Mesendoderm (in vitro differentiated cells): ENCODE results near the gene TRAPPC1.

Experiments
- DNase-seq: peaks from one replicate; pipeline ENCODE4 v3.0.0; 2013
- H2AK5ac ChIP-seq: 2 replicates; pipeline ENCODE4 v1.6.1; 2013; ENCODE audit warnings: low read length, inconsistent platforms
- H2BK120ac ChIP-seq: 2 replicates; pipeline ENCODE4 v1.6.1; 2013; ENCODE audit warnings: low read depth, mild to moderate bottlenecking, low read length, moderate library complexity, mixed read lengths
- H2BK15ac ChIP-seq: replicated peaks from 2 replicates; pipeline ENCODE4 v1.6.1; 2013; ENCODE audit warnings: low read depth, mild to moderate bottlenecking, moderate library complexity
- H2BK5ac ChIP-seq: 2 replicates; pipeline ENCODE4 v1.6.1; 2013; ENCODE audit warnings: low read length, inconsistent platforms
- H3K18ac ChIP-seq: 2 replicates; pipeline ENCODE4 v1.6.1; 2013; ENCODE audit warnings: mild to moderate bottlenecking, low read length, mixed read lengths
- H3K23ac ChIP-seq: one replicate; pipeline ENCODE4 v1.6.1; 2013; ENCODE audit warnings: low read length
- H3K27ac ChIP-seq: 2 replicates; pipeline ENCODE4 v1.5.1; 2013; ENCODE audit warnings: low read depth, mild to moderate bottlenecking, inconsistent platforms, low read length, moderate library complexity
- H3K27me3 ChIP-seq: 2 replicates; pipeline ENCODE4 v1.6.1; 2013; ENCODE audit warnings: low read length, control low read depth, mild to moderate bottlenecking, inconsistent platforms; ENCODE audit not compliant: insufficient read depth, poor library complexity
- H3K36me3 ChIP-seq: 2 replicates; pipeline ENCODE4 v1.6.1; 2013; ENCODE audit warnings: low read length, inconsistent platforms; ENCODE audit not compliant: control insufficient read depth, insufficient read depth
- H3K4ac ChIP-seq: one replicate; pipeline ENCODE4 v1.6.1; 2013; ENCODE audit warnings: low read depth, mild to moderate bottlenecking, low read length, moderate library complexity
- H3K4me1 ChIP-seq: 2 replicates; pipeline ENCODE4 v1.6.1; 2013; ENCODE audit warnings: low read depth, low read length, inconsistent platforms; ENCODE audit not compliant: control insufficient read depth
- H3K4me2 ChIP-seq: 2 replicates; pipeline ENCODE4 v1.6.1; 2013; ENCODE audit warnings: low read length
- H3K4me3 ChIP-seq: 2 replicates; pipeline ENCODE4 v1.5.1; 2013; ENCODE audit warnings: mild to moderate bottlenecking, low read length
- H3K56ac ChIP-seq: one replicate; pipeline ENCODE4 v1.6.1; 2013; ENCODE audit warnings: low read length
- H3K79me1 ChIP-seq: 2 replicates; pipeline ENCODE4 v1.6.1; 2013; ENCODE audit warnings: low read length, inconsistent platforms
- H3K79me2 ChIP-seq: 2 replicates; pipeline ENCODE4 v1.6.1; 2013; ENCODE audit warnings: mild to moderate bottlenecking, low read length; ENCODE audit not compliant: control insufficient read depth, insufficient read depth
- H3K9ac ChIP-seq: 2 replicates; pipeline ENCODE4 v1.6.1; 2013; ENCODE audit warnings: low read length, inconsistent platforms
- H4K5ac ChIP-seq: one replicate; pipeline ENCODE4 v1.6.1; 2013; ENCODE audit warnings: low read length
- H4K8ac ChIP-seq: one replicate; pipeline ENCODE4 v1.6.1; 2013; ENCODE audit warnings: low read depth, mild to moderate bottlenecking, control low read depth, low read length, moderate library complexity
- WGBS: extraction: QIAGEN DNeasy Blood & Tissue Kit; methylation state at CpG from one replicate; pipeline ENCODE4 v1.1.7; 2013; ENCODE audit warnings: low lambda C conversion rate, missing lambda C conversion rate; ENCODE audit not compliant: insufficient coverage; ENCODE audit errors: extremely low coverage; 5-methylcytosine and 5-hydroxymethylcytosine counted together

The TRAPPC1 gene

GRCh38 chr17:7947651-7948050, 15.9 kb upstream of the TRAPPC1 start:
- no peak overlapping the region for H2BK120ac ChIP-seq
- no peak overlapping the region for H3K4ac ChIP-seq
- H4K8ac ChIP-seq, result no peak overlapping the region
- H2BK15ac ChIP-seq, result no peak overlapping the region
- no peak overlapping the region for H2AK5ac ChIP-seq
- no peak overlapping the region for H3K18ac ChIP-seq
- peaks cover 22% of the 10 kb centered on the region for H3K36me3 ChIP-seq
- DNase-seq, result no peak
- H3K9ac ChIP-seq, result no peak overlapping the region
- no peaks in the 10 kb centered on the region for H3K27me3 ChIP-seq
- no peak overlapping the region for H3K56ac ChIP-seq
- H4K5ac ChIP-seq, result no peak overlapping the region
- H3K4me2 ChIP-seq, result no peak overlapping the region
- no CpG with 5 or more reads among the region's 5 CpGs for WGBS
- H3K79me1 ChIP-seq, result no peaks in the 10 kb centered on the region
- H3K79me2 ChIP-seq, result no peaks in the 10 kb centered on the region
- H2BK5ac ChIP-seq, result no peak overlapping the region
- no peaks in the 10 kb centered on the region for H3K4me1 ChIP-seq
- no peak overlapping the region for H3K27ac ChIP-seq
- H3K23ac ChIP-seq, result no peak overlapping the region
- no peak overlapping the region for H3K4me3 ChIP-seq

- peaks cover 22% of the 10 kb centered on the region for H3K36me3 ChIP-seq
- H3K79me2 ChIP-seq, result no peaks in the 10 kb centered on the region
- no peak overlapping the region for H3K9ac ChIP-seq
- H3K56ac ChIP-seq, result no peak overlapping the region
- H2BK120ac ChIP-seq, result no peak overlapping the region
- DNase-seq, result no peak
- H3K4me3 ChIP-seq, result no peak overlapping the region
- no peak overlapping the region for H3K4ac ChIP-seq
- H3K79me1 ChIP-seq, result no peaks in the 10 kb centered on the region
- no peak overlapping the region for H3K23ac ChIP-seq
- no peak overlapping the region for H2AK5ac ChIP-seq
- H3K27ac ChIP-seq, result no peak overlapping the region
- H4K5ac ChIP-seq, result no peak overlapping the region
- H3K4me1 ChIP-seq, result no peaks in the 10 kb centered on the region
- H3K27me3 ChIP-seq, result no peaks in the 10 kb centered on the region
- H3K18ac ChIP-seq, result no peak overlapping the region
- H2BK5ac ChIP-seq, result no peak overlapping the region
- H3K4me2 ChIP-seq, result no peak overlapping the region
- H4K8ac ChIP-seq, result no peak overlapping the region
- no CpG with 5 or more reads among the region's 5 CpGs for WGBS
- H2BK15ac ChIP-seq, result no peak overlapping the region
Observed at GRCh38 chr17:7946441-7946840, 14.7 kb upstream of the TRAPPC1 start.

DNA sequence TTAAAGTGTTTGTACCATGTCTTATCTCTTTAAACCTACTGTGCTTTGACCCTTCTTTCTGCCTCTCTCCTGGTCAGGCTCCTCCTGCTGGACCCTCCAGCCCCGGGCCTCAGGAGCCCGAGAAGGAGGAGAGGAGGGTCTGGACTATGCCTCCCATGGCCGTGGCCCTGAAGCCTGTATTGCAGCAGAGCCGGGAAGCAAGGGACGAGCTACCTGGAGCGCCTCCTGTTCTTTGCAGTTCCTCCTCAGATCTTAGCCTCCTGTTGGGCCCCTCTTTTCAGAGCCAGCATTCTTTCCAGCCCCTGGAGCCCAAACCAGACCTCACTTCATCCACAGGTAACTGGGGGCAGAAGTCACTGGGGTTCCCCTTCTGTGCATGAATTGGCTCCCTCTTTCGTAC, 13.9 kb upstream of the TRAPPC1 start:
- no peak overlapping the region for H3K4me2 ChIP-seq
- H3K56ac ChIP-seq, result no peak overlapping the region
- no peak overlapping the region for H4K5ac ChIP-seq
- H3K4me3 ChIP-seq, result no peak overlapping the region
- WGBS, result no CpG with 5 or more reads among the region's 7 CpGs
- no peak overlapping the region for H2BK5ac ChIP-seq
- no peak overlapping the region for H3K4ac ChIP-seq
- no peak overlapping the region for H2AK5ac ChIP-seq
- no peaks in the 10 kb centered on the region for H3K4me1 ChIP-seq
- H3K79me1 ChIP-seq, result no peaks in the 10 kb centered on the region
- peaks cover 24% of the 10 kb centered on the region for H3K36me3 ChIP-seq
- no peak overlapping the region for H3K23ac ChIP-seq
- H3K9ac ChIP-seq, result no peak overlapping the region
- no peaks in the 10 kb centered on the region for H3K27me3 ChIP-seq
- no peak overlapping the region for H3K18ac ChIP-seq
- no peak overlapping the region for H2BK120ac ChIP-seq
- no peak overlapping the region for H2BK15ac ChIP-seq
- H4K8ac ChIP-seq, result no peak overlapping the region
- no peak overlapping the region for H3K27ac ChIP-seq
- H3K79me2 ChIP-seq, result no peaks in the 10 kb centered on the region
- no peak for DNase-seq

- Histone ChIP-seq H3K56ac (no peak overlapping the region), H3K18ac (no peak overlapping the region), H3K4me3 (no peak overlapping the region), H4K8ac (no peak overlapping the region), H3K36me3 (peaks cover 28% of the 10 kb centered on the region), H4K5ac (no peak overlapping the region), H3K79me2 (no peaks in the 10 kb centered on the region), H3K4me1 (no peaks in the 10 kb centered on the region), H2AK5ac (no peak overlapping the region), H3K4ac (no peak overlapping the region), H3K27me3 (no peaks in the 10 kb centered on the region), H2BK15ac (no peak overlapping the region), H3K27ac (no peak overlapping the region), H3K9ac (no peak overlapping the region), H2BK5ac (no peak overlapping the region), H3K23ac (no peak overlapping the region), H2BK120ac (no peak overlapping the region), H3K4me2 (no peak overlapping the region), H3K79me1 (no peaks in the 10 kb centered on the region)
- no peak for DNase-seq
- WGBS, result no CpG with 5 or more reads among the region's 9 CpGs
Observed at GRCh38 chr17:7944326-7944725, 12.6 kb upstream of the TRAPPC1 start.

DNA sequence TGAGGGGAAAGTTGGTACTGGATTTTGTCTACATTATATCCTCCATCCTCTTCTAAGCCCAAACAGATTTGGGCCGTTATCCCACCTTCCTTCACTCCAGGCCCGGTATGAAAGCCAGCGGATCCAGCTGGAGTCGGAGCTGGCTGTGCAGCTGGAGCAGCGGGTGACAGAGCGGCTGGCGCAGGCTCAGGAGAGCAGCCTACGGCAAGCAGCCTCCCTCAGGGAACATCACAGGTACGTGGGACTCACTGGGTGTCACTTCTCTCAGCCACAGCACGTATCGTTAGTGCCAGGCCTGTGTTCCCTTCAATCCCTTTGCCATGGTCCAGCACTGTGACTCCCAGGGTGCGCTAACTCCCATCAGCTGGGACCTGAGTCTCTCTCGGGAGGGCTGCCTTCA, 11.5 kb upstream of the TRAPPC1 start:
- H2AK5ac ChIP-seq, result no peak overlapping the region
- WGBS, result no CpG with 5 or more reads among the region's 13 CpGs

GRCh38 chr17:7940743-7941142, 9.0 kb upstream of the TRAPPC1 start:
- no peak overlapping the region for H2AK5ac ChIP-seq
- H3K27me3 ChIP-seq, result no peaks in the 10 kb centered on the region
- no peak overlapping the region for H3K56ac ChIP-seq
- H3K4me3 ChIP-seq, result no peak overlapping the region
- H3K79me2 ChIP-seq, result no peaks in the 10 kb centered on the region
- H2BK120ac ChIP-seq, result no peak overlapping the region
- H3K23ac ChIP-seq, result no peak overlapping the region
- WGBS, result no CpG with 5 or more reads among the region's 6 CpGs
- DNase-seq, result no peak
- H3K4me1 ChIP-seq, result no peaks in the 10 kb centered on the region
- H2BK5ac ChIP-seq, result no peak overlapping the region
- H3K18ac ChIP-seq, result no peak overlapping the region
- no peak overlapping the region for H3K27ac ChIP-seq
- H4K8ac ChIP-seq, result no peak overlapping the region
- no peak overlapping the region for H2BK15ac ChIP-seq
- no peak overlapping the region for H3K4ac ChIP-seq
- peaks cover 16% of the 10 kb centered on the region for H3K36me3 ChIP-seq
- no peak overlapping the region for H3K4me2 ChIP-seq
- H4K5ac ChIP-seq, result no peak overlapping the region
- no peak overlapping the region for H3K9ac ChIP-seq
- H3K79me1 ChIP-seq, result no peaks in the 10 kb centered on the region

More for the DNA sequence above, 11.5 kb upstream of the TRAPPC1 start:
- Histone ChIP-seq H2BK15ac (no peak overlapping the region), H3K79me2 (no peaks in the 10 kb centered on the region), H3K4me1 (no peaks in the 10 kb centered on the region), H3K79me1 (no peaks in the 10 kb centered on the region), H4K5ac (no peak overlapping the region), H3K23ac (no peak overlapping the region), H3K4me3 (no peak overlapping the region), H3K36me3 (peaks cover 24% of the 10 kb centered on the region), H3K27me3 (no peaks in the 10 kb centered on the region), H3K4me2 (no peak overlapping the region), H2BK120ac (no peak overlapping the region), H2BK5ac (no peak overlapping the region), H3K9ac (no peak overlapping the region), H3K4ac (no peak overlapping the region), H3K56ac (no peak overlapping the region), H3K27ac (no peak overlapping the region), H3K18ac (no peak overlapping the region), H4K8ac (no peak overlapping the region)
- no peak for DNase-seq
